OCI-LY7 (cell line): ENCODE data around the gene TMEM31. TPM values are rescaled to one million over a fixed set of nuclear protein-coding genes. Genes with fewer than 3 reads are reported as not detected.

Experiments used
- BruUV-seq: library from RNA; stranded (reverse); fragments of 400-500 nt; replicated peaks from 2 replicates; lab custom pipeline; 2021; lab: Mats Ljungman, UMichigan
- CTCF ChIA-PET: fragments of 300-600 bp; sonication (Branson Sonifier 250); formaldehyde crosslinking; loops from one replicate; lab custom pipeline; 2022; ENCODE audit warnings: antibody characterized with exemption; ENCODE audit not compliant: unreplicated experiment; lab: Charles Lee
- POLR2A ChIA-PET: fragments of 300-600 bp; sonication (Branson Sonifier 250); formaldehyde crosslinking; loops from one replicate; lab custom pipeline; 2022; ENCODE audit warnings: antibody characterized with exemption; lab: Charles Lee
- DNase-seq: peaks from one replicate; pipeline ENCODE4 v3.0.0-alpha.2; 2015; ENCODE audit warnings: low spot score
- H2AFZ ChIP-seq: fragments of 200-600 bp; sonication (generic), shearing (Covaris generic); 2 replicates; pipeline ENCODE4 v1.6.1; 2014; ENCODE audit warnings: mild to moderate bottlenecking, antibody characterized with exemption, low read length, moderate library complexity
- H3K27ac ChIP-seq: fragments of 200-600 bp; sonication (generic); 2 replicates; pipeline ENCODE4 v1.5.1; 2014; ENCODE audit warnings: mixed run types, low read depth, mild to moderate bottlenecking, moderate library complexity, low read length, inconsistent platforms; ENCODE audit not compliant: poor library complexity, severe bottlenecking
- H3K36me3 ChIP-seq: fragments of 200-600 bp; sonication (generic); 2 replicates; pipeline ENCODE4 v1.6.1; 2014; ENCODE audit warnings: mild to moderate bottlenecking, antibody characterized with exemption, low read length, moderate library complexity, mixed read lengths; ENCODE audit not compliant: insufficient read depth
- H3K4me1 ChIP-seq: fragments of 200-600 bp; sonication (generic); 2 replicates; pipeline ENCODE4 v1.5.1; 2014; ENCODE audit warnings: mild to moderate bottlenecking, low read length; ENCODE audit not compliant: insufficient read depth, poor library complexity, severe bottlenecking
- H3K4me2 ChIP-seq: fragments of 200-600 bp; sonication (generic); 2 replicates; pipeline ENCODE4 v1.6.1; 2014; ENCODE audit warnings: mild to moderate bottlenecking, low read length
- H3K4me3 ChIP-seq: fragments of 200-600 bp; sonication (generic); 2 replicates; pipeline ENCODE4 v1.5.1; 2014; ENCODE audit warnings: mild to moderate bottlenecking, low read depth, low read length; ENCODE audit not compliant: poor library complexity, severe bottlenecking
- H3K79me2 ChIP-seq: fragments of 200-600 bp; sonication (generic); 2 replicates; pipeline ENCODE4 v1.6.1; 2016; ENCODE audit warnings: low read depth, mild to moderate bottlenecking, low read length, moderate library complexity, mixed read lengths; ENCODE audit not compliant: insufficient read depth
- H3K9me2 ChIP-seq: fragments of 200-600 bp; sonication (generic); 2 replicates; pipeline ENCODE4 v1.6.1; 2016; ENCODE audit warnings: mild to moderate bottlenecking, low read length, mixed read lengths; ENCODE audit not compliant: insufficient read depth
- H3K9me3 ChIP-seq: fragments of 200-600 bp; sonication (generic); 2 replicates; pipeline ENCODE4 v1.6.1; 2014; ENCODE audit warnings: mild to moderate bottlenecking, mixed run types, low read length, mixed read lengths
- H4K20me1 ChIP-seq: fragments of 200-600 bp; sonication (generic); 2 replicates; pipeline ENCODE4 v1.6.1; 2014; ENCODE audit warnings: mild to moderate bottlenecking, antibody characterized with exemption, low read length, moderate library complexity, mixed read lengths; ENCODE audit not compliant: insufficient read depth
- EZH2phosphoT487 ChIP-seq: fragments of 200-600 bp; sonication (generic); IDR thresholded peaks from 2 replicates; pipeline ENCODE4 v1.6.1; 2018; ENCODE audit warnings: low read depth, borderline replicate concordance, mild to moderate bottlenecking, mixed run types, antibody characterized with exemption, low read length, moderate library complexity, mixed read lengths
- intact Hi-C: fragments of 100-400 bp; cut with micrococcal nuclease; formaldehyde crosslinking; loops from one replicate; pipeline ENCODE4 v1.10.0; 2022; ENCODE audit not compliant: unreplicated experiment
- total RNA-seq, 2 experiments: library from RNA; depleted of rRNA in 1 of 2; stranded (reverse); fragments of >200 nt in 1 of 2; shearing (Covaris generic) in 1 of 2; gene quantifications; 2 replicates each; pipeline ENCODE4 v1.2.3, GENCODE V29; 2014 to 2022
- TF ChIP-seq, protein P1 (sequence below): fragments of 200-600 bp; sonication (generic); conservative IDR thresholded peaks from 2 replicates; pipeline ENCODE4 v1.5.1; 2014; ENCODE audit warnings: mild to moderate bottlenecking, antibody characterized with exemption, low read length, moderate library complexity, mixed read lengths

The TMEM31 gene
- total RNA-seq, 2 experiments from 2014 or later: 0.65 TPM; not detected in 1

DNA sequence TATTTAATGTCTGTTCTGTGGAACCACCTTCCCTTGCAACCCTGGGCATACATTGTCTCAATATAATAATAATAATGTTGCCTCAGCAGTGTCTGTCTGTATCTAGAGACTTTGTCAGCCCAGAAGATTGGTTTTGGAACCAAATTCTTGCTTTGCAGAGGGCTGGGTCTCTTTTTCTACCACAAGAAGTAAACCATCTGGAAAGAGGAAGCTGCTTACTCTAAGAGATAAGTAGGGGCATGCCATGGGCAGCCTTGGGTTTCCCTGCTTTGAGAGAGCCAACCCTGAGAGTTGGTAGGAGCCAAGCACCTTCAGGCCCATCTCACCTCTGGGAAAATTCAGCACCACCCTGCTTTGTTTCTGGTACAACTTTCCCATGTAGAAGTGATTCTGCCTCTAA lies 27.0 kb downstream of the TMEM31 start:
- no peak overlapping the region for H2AFZ ChIP-seq
- no peak overlapping the region for H3K4me3 ChIP-seq
- no TSS peak for BruUV-seq
- TF ChIP-seq, protein P1, sequence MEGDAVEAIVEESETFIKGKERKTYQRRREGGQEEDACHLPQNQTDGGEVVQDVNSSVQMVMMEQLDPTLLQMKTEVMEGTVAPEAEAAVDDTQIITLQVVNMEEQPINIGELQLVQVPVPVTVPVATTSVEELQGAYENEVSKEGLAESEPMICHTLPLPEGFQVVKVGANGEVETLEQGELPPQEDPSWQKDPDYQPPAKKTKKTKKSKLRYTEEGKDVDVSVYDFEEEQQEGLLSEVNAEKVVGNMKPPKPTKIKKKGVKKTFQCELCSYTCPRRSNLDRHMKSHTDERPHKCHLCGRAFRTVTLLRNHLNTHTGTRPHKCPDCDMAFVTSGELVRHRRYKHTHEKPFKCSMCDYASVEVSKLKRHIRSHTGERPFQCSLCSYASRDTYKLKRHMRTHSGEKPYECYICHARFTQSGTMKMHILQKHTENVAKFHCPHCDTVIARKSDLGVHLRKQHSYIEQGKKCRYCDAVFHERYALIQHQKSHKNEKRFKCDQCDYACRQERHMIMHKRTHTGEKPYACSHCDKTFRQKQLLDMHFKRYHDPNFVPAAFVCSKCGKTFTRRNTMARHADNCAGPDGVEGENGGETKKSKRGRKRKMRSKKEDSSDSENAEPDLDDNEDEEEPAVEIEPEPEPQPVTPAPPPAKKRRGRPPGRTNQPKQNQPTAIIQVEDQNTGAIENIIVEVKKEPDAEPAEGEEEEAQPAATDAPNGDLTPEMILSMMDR: no peak
- TF ChIP-seq EZH2phosphoT487: no peak
- ChIA-PET CTCF (no interaction called here), POLR2A (no interaction called here)
- H3K36me3 ChIP-seq: no peaks in the 10 kb centered on the region
- no peaks in the 10 kb centered on the region for H3K9me2 ChIP-seq
- DNase-seq: no peak
- H3K4me1 ChIP-seq: no peaks in the 10 kb centered on the region
- no peaks in the 10 kb centered on the region for H3K79me2 ChIP-seq
- intact Hi-C loops: no loop called here
- no peak overlapping the region for H3K4me2 ChIP-seq
- H4K20me1 ChIP-seq: no peaks in the 10 kb centered on the region
- no peak overlapping the region for H3K27ac ChIP-seq
- H3K9me3 ChIP-seq: no peaks in the 10 kb centered on the region

DNA sequence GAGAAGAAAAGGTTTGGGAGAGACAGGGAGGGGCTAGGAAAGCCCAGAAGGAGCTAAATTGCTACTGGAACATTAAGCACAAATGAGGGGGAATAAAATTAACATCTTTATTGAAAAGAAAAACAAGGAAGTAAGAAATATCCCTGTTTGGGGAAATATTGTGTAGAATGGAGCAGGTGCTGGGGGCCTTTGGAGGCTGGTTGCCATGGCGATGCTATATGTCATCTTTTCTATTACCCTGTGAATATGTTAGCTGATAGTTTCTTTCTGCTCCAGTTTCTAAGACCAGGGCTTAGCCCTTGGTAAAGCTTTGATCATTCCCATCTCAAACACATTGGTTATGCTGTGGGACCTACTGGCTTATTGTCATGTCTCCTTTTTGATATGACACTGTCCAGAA lies 28.7 kb downstream of the TMEM31 start:
- Histone ChIP-seq H3K4me3 (no peak overlapping the region), H3K4me1 (no peaks in the 10 kb centered on the region), H4K20me1 (no peaks in the 10 kb centered on the region), H3K4me2 (no peak overlapping the region), H3K36me3 (no peaks in the 10 kb centered on the region), H2AFZ (no peak overlapping the region), H3K9me2 (no peaks in the 10 kb centered on the region), H3K9me3 (no peaks in the 10 kb centered on the region), H3K79me2 (no peaks in the 10 kb centered on the region), H3K27ac (no peak overlapping the region)
- TF ChIP-seq, protein P1: no peak
- TF ChIP-seq EZH2phosphoT487: no peak
- no TSS peak for BruUV-seq
- POLR2A ChIA-PET: interaction anchor here (0.6 to 1.1 kb wide), 2 partner anchors 27 to 756 kb away, joined by 3 read pairs; no protein-coding TSS in a partner anchor
- no peak for DNase-seq
- CTCF ChIA-PET: no interaction called here
- intact Hi-C loops: no loop called here

DNA sequence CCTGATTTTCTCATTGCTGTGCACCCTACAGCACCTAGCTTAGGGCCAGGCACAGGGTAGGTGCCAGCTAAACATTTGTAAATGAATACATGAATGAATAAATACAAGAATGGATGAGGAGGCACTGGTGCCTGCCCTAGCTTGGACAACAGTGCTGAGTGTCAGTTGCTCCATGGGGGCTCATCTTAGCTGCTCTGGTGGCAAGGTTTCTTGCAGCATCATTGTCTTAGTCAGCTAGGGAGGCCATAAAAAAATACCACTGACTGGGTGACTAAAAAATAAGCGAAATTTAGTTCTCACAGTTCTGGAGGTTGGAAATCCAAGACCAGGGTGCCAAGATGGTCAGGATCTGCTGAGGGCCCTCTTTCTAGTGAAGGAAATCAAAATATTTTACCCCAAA lies 31.2 kb downstream of the TMEM31 start:
- Histone ChIP-seq H3K36me3 (no peaks in the 10 kb centered on the region), H3K4me1 (no peaks in the 10 kb centered on the region), H3K4me3 (no peak overlapping the region), H3K9me2 (no peaks in the 10 kb centered on the region), H3K4me2 (no peak overlapping the region), H4K20me1 (no peaks in the 10 kb centered on the region), H3K79me2 (no peaks in the 10 kb centered on the region), H2AFZ (no peak overlapping the region), H3K27ac (no peak overlapping the region), H3K9me3 (no peaks in the 10 kb centered on the region)
- intact Hi-C loops: no loop called here
- BruUV-seq: no TSS peak
- TF ChIP-seq EZH2phosphoT487: no peak
- TF ChIP-seq, protein P1: no peak
- no peak for DNase-seq
- ChIA-PET POLR2A (no interaction called here), CTCF (no interaction called here)
